DND-41 (cell line): ENCODE data around the gene PLA2G2F.

ENCODE experiments used
- ATAC-seq: fragments of 200-7000 bp; cut with Tn5 transposase; 3 replicates; pipeline ENCODE4 v1.9.1; 2021; ENCODE audit warnings: low read depth; ENCODE audit not compliant: insufficient read depth
- DNase-seq: peaks from one replicate; pipeline ENCODE4 v3.0.0-alpha.2; 2020
- H2AFZ ChIP-seq: 2 replicates; pipeline ENCODE4 v1.6.0; 2012; ENCODE audit warnings: low read depth, low read length
- H3K27ac ChIP-seq: 2 replicates; pipeline ENCODE4 v1.5.1; 2012; ENCODE audit warnings: low read length, inconsistent platforms
- H3K27me3 ChIP-seq: fragments of 200-600 bp; sonication (generic); 2 replicates; pipeline ENCODE4 v1.6.0; 2012; ENCODE audit warnings: low read length, mild to moderate bottlenecking, inconsistent platforms; ENCODE audit not compliant: insufficient read depth, poor library complexity
- H3K36me3 ChIP-seq: 2 replicates; pipeline ENCODE4 v1.5.1; 2012; ENCODE audit warnings: low read length, inconsistent platforms; ENCODE audit not compliant: insufficient read depth
- H3K4me1 ChIP-seq: 2 replicates; pipeline ENCODE4 v1.5.1; 2012; ENCODE audit warnings: mild to moderate bottlenecking, low read length; ENCODE audit not compliant: insufficient read depth
- H3K4me2 ChIP-seq: 2 replicates; pipeline ENCODE4 v1.6.0; 2012; ENCODE audit warnings: mild to moderate bottlenecking, moderate library complexity, low read length, inconsistent platforms; ENCODE audit not compliant: insufficient read depth
- H3K4me3 ChIP-seq, 2 experiments: fragments of 200-600 bp in 1 of 2; shearing (Covaris generic) in 1 of 2; 2 replicates each; pipeline ENCODE4 v1.5.1; 2012 to 2016; ENCODE audit warnings: inconsistent platforms in 2 of 2, low read length in 2 of 2, mild to moderate bottlenecking in 2 of 2, low read depth in 1 of 2, moderate library complexity in 1 of 2
- H3K79me2 ChIP-seq: 2 replicates; pipeline ENCODE4 v1.6.0; 2012; ENCODE audit warnings: low read length, inconsistent platforms; ENCODE audit not compliant: insufficient read depth
- H3K9ac ChIP-seq: 2 replicates; pipeline ENCODE4 v1.6.0; 2012; ENCODE audit warnings: low read depth, mild to moderate bottlenecking, inconsistent platforms, low read length, moderate library complexity
- H3K9me3 ChIP-seq: 2 replicates; pipeline ENCODE4 v1.5.1; 2012; ENCODE audit warnings: low read length, moderate library complexity, mild to moderate bottlenecking, inconsistent platforms; ENCODE audit not compliant: insufficient read depth, severe bottlenecking
- H4K20me1 ChIP-seq: 2 replicates; pipeline ENCODE4 v1.6.0; 2012; ENCODE audit warnings: low read length; ENCODE audit not compliant: insufficient read depth
- EZH2 ChIP-seq: IDR thresholded peaks from 3 replicates; pipeline ENCODE4 v1.6.1; 2012; ENCODE audit warnings: borderline replicate concordance, low read depth, mild to moderate bottlenecking, moderate library complexity, low read length, inconsistent platforms; ENCODE audit not compliant: severe bottlenecking
- TF ChIP-seq, protein P1 (sequence below): IDR thresholded peaks from 2 replicates; pipeline ENCODE4 v1.5.1; 2012; ENCODE audit warnings: borderline replicate concordance, low read length, moderate library complexity, mild to moderate bottlenecking; ENCODE audit not compliant: poor library complexity, severe bottlenecking; ENCODE audit errors: extremely low read depth

Gene PLA2G2F

GRCh38 chr1:20123722-20124455, 15.2 kb upstream of the PLA2G2F start:
- Histone ChIP-seq H4K20me1 (0 out of 2 replicates have a peak, but pooled peaks cover 3% of the 10 kb centered on the region), H3K4me3 (no peak overlapping the region), H3K27ac (no peak overlapping the region), H3K9ac (no peak overlapping the region), H3K4me2 (no peak overlapping the region), H3K9me3 (no peaks in the 10 kb centered on the region), H2AFZ (no peak overlapping the region), H3K79me2 (no peaks in the 10 kb centered on the region), H3K27me3 (no peaks in the 10 kb centered on the region), H3K36me3 (no peaks in the 10 kb centered on the region), H3K4me1 (no peaks in the 10 kb centered on the region)
- ATAC-seq, result no peak
- no peak for DNase-seq
- TF ChIP-seq, protein P1, sequence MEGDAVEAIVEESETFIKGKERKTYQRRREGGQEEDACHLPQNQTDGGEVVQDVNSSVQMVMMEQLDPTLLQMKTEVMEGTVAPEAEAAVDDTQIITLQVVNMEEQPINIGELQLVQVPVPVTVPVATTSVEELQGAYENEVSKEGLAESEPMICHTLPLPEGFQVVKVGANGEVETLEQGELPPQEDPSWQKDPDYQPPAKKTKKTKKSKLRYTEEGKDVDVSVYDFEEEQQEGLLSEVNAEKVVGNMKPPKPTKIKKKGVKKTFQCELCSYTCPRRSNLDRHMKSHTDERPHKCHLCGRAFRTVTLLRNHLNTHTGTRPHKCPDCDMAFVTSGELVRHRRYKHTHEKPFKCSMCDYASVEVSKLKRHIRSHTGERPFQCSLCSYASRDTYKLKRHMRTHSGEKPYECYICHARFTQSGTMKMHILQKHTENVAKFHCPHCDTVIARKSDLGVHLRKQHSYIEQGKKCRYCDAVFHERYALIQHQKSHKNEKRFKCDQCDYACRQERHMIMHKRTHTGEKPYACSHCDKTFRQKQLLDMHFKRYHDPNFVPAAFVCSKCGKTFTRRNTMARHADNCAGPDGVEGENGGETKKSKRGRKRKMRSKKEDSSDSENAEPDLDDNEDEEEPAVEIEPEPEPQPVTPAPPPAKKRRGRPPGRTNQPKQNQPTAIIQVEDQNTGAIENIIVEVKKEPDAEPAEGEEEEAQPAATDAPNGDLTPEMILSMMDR, result no peak
- no peak for TF ChIP-seq EZH2

DNA sequence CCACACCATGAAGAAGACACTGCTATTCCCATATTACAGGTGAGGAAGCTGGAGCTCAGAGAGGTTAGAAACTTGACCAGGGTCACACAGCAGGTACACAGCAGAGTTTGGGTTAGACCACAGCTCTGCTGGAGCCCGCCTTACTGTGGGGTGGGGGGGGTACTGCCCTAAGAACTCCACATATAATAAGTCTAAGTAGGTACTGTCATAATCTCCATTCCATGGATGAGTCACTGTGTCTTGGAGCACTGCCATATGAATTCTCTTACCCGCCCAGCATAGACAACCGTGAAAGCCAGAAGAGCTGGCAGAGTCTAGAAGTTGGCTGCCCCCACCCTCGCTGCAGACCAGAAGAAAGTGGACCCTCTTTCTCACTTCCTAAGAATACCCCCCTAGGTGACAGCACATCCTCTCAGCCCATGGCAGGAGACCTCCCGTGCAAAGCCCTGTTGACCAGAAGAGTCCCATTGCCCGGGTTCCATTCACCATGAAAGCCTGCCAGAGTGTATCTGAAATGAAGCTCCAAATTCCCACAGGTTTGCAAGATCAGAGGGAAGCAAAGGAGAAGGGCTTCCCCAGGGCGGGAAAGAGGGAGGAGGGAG, 14.6 kb upstream of the PLA2G2F start:
- H2AFZ ChIP-seq, result no peak overlapping the region
- H3K4me3 ChIP-seq, result no peak overlapping the region
- no peak overlapping the region for H3K9ac ChIP-seq
- H3K4me2 ChIP-seq, result no peak overlapping the region
- DNase-seq, result no peak
- no peaks in the 10 kb centered on the region for H3K9me3 ChIP-seq
- H3K4me1 ChIP-seq, result no peaks in the 10 kb centered on the region
- no peaks in the 10 kb centered on the region for H3K36me3 ChIP-seq
- H3K27me3 ChIP-seq, result no peaks in the 10 kb centered on the region
- no peaks in the 10 kb centered on the region for H3K79me2 ChIP-seq
- ATAC-seq, result no peak
- no peak for TF ChIP-seq EZH2
- TF ChIP-seq, protein P1, result no peak
- H3K27ac ChIP-seq, result no peak overlapping the region
- 0 out of 2 replicates have a peak, but pooled peaks cover 3% of the 10 kb centered on the region for H4K20me1 ChIP-seq

DNA sequence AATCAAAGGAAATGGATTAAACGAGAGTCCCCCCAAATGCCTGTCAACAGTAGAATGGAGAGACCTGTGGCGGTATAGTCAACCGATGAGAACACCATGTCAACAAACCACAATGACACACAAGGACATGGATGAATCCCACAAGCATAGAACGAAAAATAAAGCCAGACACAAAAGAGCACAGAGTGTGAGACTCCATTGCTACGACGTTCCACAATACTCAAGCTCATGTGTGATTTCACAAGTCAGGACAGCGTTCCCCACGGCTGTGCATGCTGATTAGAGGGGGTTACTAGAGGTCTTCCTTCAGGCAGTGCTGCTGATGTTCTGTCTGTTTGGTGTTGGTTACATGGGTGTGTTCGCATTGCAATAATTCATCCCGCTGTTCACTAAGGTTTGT, 14.0 kb upstream of the PLA2G2F start:
- H3K79me2 ChIP-seq, result no peaks in the 10 kb centered on the region
- DNase-seq (no peak), ATAC-seq (no peak)
- no peaks in the 10 kb centered on the region for H3K27me3 ChIP-seq
- H3K4me1 ChIP-seq, result no peaks in the 10 kb centered on the region
- H3K36me3 ChIP-seq, result no peaks in the 10 kb centered on the region
- H3K4me3 ChIP-seq, result no peak overlapping the region
- TF ChIP-seq, protein P1, result no peak
- TF ChIP-seq EZH2, result no peak
- 0 out of 2 replicates have a peak, but pooled peaks cover 3% of the 10 kb centered on the region for H4K20me1 ChIP-seq
- H3K4me2 ChIP-seq, result no peak overlapping the region
- no peak overlapping the region for H2AFZ ChIP-seq
- H3K9me3 ChIP-seq, result no peaks in the 10 kb centered on the region
- H3K9ac ChIP-seq, result no peak overlapping the region
- H3K27ac ChIP-seq, result no peak overlapping the region
